IMR-90 (cell line): ENCODE results near the gene QSOX2. TPM values are rescaled to one million over a fixed set of nuclear protein-coding genes. Genes with fewer than 3 reads are reported as not detected.

Experiments used
- ATAC-seq: fragments of 200-7000 bp; cut with Tn5 transposase; 2 replicates; pipeline ENCODE4 v1.9.1; 2020; ENCODE audit warnings: low read depth, mild to moderate bottlenecking, moderate library complexity
- BruUV-seq: library from RNA; stranded (reverse); fragments of 400-500 nt; replicated peaks from 2 replicates; lab custom pipeline; 2021; lab: Mats Ljungman, UMichigan
- CTCF ChIA-PET: fragments of 300-600 bp; formaldehyde crosslinking; extraction: SDS; loops from one replicate; lab custom pipeline; 2021; ENCODE audit warnings: antibody characterized with exemption; lab: Yijun Ruan, JAX
- POLR2A ChIA-PET: fragments of 300-600 bp; sonication (Branson Sonifier 250); formaldehyde crosslinking; loops from one replicate; lab custom pipeline; 2022; ENCODE audit warnings: antibody characterized with exemption; ENCODE audit not compliant: unreplicated experiment; lab: Charles Lee
- DNase-seq: peaks from one replicate; pipeline ENCODE4 v3.0.0; 2013
- H2AFZ ChIP-seq: replicated peaks from 2 replicates; pipeline ENCODE3; 2013; ENCODE audit warnings: low read length, mild to moderate bottlenecking; ENCODE audit not compliant: poor library complexity
- H2AK5ac ChIP-seq: 2 replicates; pipeline ENCODE4 v1.6.1; 2013; ENCODE audit warnings: low read depth, low read length, inconsistent platforms
- H2AK9ac ChIP-seq: replicated peaks from 2 replicates; pipeline ENCODE3; 2013; ENCODE audit warnings: mild to moderate bottlenecking, low read depth, low read length, moderate library complexity; ENCODE audit not compliant: poor library complexity
- H2BK120ac ChIP-seq: 2 replicates; pipeline ENCODE4 v1.6.1; 2013; ENCODE audit warnings: low read depth, low read length, inconsistent platforms
- H2BK15ac ChIP-seq: 3 replicates; pipeline ENCODE4 v1.6.1; 2013; ENCODE audit warnings: low read depth, low read length, inconsistent platforms
- H2BK20ac ChIP-seq: 2 replicates; pipeline ENCODE4 v1.6.1; 2013; ENCODE audit warnings: low read depth, mild to moderate bottlenecking, inconsistent platforms, low read length, moderate library complexity
- H2BK5ac ChIP-seq: 2 replicates; pipeline ENCODE4 v1.6.1; 2013; ENCODE audit warnings: mild to moderate bottlenecking, low read depth, low read length, inconsistent platforms; ENCODE audit not compliant: poor library complexity, severe bottlenecking
- H3K14ac ChIP-seq: replicated peaks from 2 replicates; pipeline ENCODE4 v1.6.1; 2013; ENCODE audit warnings: low read depth, low read length, inconsistent platforms
- H3K18ac ChIP-seq: 2 replicates; pipeline ENCODE4 v1.6.1; 2013; ENCODE audit warnings: low read depth, low read length, control low read depth
- H3K23ac ChIP-seq: 2 replicates; pipeline ENCODE4 v1.6.1; 2013; ENCODE audit warnings: low read depth, low read length, inconsistent platforms
- H3K27ac ChIP-seq: 2 replicates; pipeline ENCODE4 v1.5.1; 2013; ENCODE audit warnings: mild to moderate bottlenecking, control low read depth, low read length; ENCODE audit not compliant: insufficient read depth
- H3K27me3 ChIP-seq: 2 replicates; pipeline ENCODE4 v1.6.1; 2013; ENCODE audit warnings: low read length; ENCODE audit not compliant: control insufficient read depth, insufficient read depth
- H3K36me3 ChIP-seq: 2 replicates; pipeline ENCODE4 v1.6.1; 2013; ENCODE audit warnings: low read length, mixed read lengths; ENCODE audit not compliant: control insufficient read depth, insufficient read depth
- H3K4ac ChIP-seq: 2 replicates; pipeline ENCODE4 v1.6.1; 2013; ENCODE audit warnings: low read depth, low read length, inconsistent platforms
- H3K4me1 ChIP-seq: 2 replicates; pipeline ENCODE4 v1.6.1; 2013; ENCODE audit warnings: low read length, mixed read lengths; ENCODE audit not compliant: control insufficient read depth, insufficient read depth
- H3K4me2 ChIP-seq: 2 replicates; pipeline ENCODE4 v1.6.1; 2013; ENCODE audit warnings: low read depth, mild to moderate bottlenecking, control low read depth, low read length, moderate library complexity
- H3K4me3 ChIP-seq: 2 replicates; pipeline ENCODE4 v1.5.1; 2013; ENCODE audit warnings: low read depth, mild to moderate bottlenecking, control low read depth, low read length, moderate library complexity; ENCODE audit not compliant: insufficient read depth
- H3K56ac ChIP-seq: 2 replicates; pipeline ENCODE4 v1.6.1; 2013; ENCODE audit warnings: low read length, inconsistent platforms; ENCODE audit not compliant: insufficient read depth; ENCODE audit errors: extremely low read depth
- H3K79me1 ChIP-seq, 2 experiments: 2 replicates each; pipeline ENCODE4 v1.6.1; 2013; ENCODE audit warnings: low read length in 2 of 2, inconsistent platforms in 1 of 2, low read depth in 1 of 2
- H3K9ac ChIP-seq: 2 replicates; pipeline ENCODE4 v1.6.1; 2013; ENCODE audit warnings: low read depth, low read length, control low read depth
- H3K9me1 ChIP-seq: 2 replicates; pipeline ENCODE4 v1.6.1; 2013; ENCODE audit warnings: low read length, inconsistent platforms; ENCODE audit not compliant: insufficient read depth
- H3K9me3 ChIP-seq: 2 replicates; pipeline ENCODE4 v1.6.1; 2013; ENCODE audit warnings: low read length; ENCODE audit not compliant: control insufficient read depth, insufficient read depth
- H4K20me1 ChIP-seq: 2 replicates; pipeline ENCODE4 v1.6.1; 2013; ENCODE audit warnings: low read length, inconsistent platforms; ENCODE audit not compliant: insufficient read depth
- H4K5ac ChIP-seq: 2 replicates; pipeline ENCODE4 v1.6.1; 2013; ENCODE audit warnings: mild to moderate bottlenecking, low read depth, low read length, control low read depth
- H4K8ac ChIP-seq, 2 experiments: 2 replicates each; pipeline ENCODE4 v1.6.1; 2013; ENCODE audit warnings: low read depth in 2 of 2, low read length in 2 of 2, control low read depth in 1 of 2, inconsistent platforms in 1 of 2
- H4K91ac ChIP-seq: 2 replicates; pipeline ENCODE4 v1.6.1; 2013; ENCODE audit warnings: low read depth, low read length, inconsistent platforms; ENCODE audit not compliant: insufficient read depth
- BHLHE40 ChIP-seq: fragments of 150-350 bp; IDR thresholded peaks from 2 replicates; pipeline ENCODE4 v1.6.1; 2016; ENCODE audit warnings: mild to moderate bottlenecking, low read depth, low read length
- CEBPB ChIP-seq: IDR thresholded peaks from 2 replicates; pipeline ENCODE4 v1.6.1; 2012; ENCODE audit warnings: low read depth, low read length, improper control_type of control experiment
- CHD1 ChIP-seq: IDR thresholded peaks from 2 replicates; pipeline ENCODE4 v1.6.1; 2012; ENCODE audit warnings: low read depth, low read length, improper control_type of control experiment
- CTCF ChIP-seq: conservative IDR thresholded peaks from 2 replicates; pipeline ENCODE4 v1.5.1; 2012; ENCODE audit warnings: mild to moderate bottlenecking, low read depth, low read length, improper control_type of control experiment
- ELK1 ChIP-seq: fragments of 150-350 bp; IDR thresholded peaks from 2 replicates; pipeline ENCODE4 v1.6.1; 2016; ENCODE audit warnings: low read depth, mild to moderate bottlenecking, low read length, moderate library complexity, borderline replicate concordance
- FOS ChIP-seq: fragments of 150-350 bp; IDR thresholded peaks from 2 replicates; pipeline ENCODE4 v1.6.1; 2016; ENCODE audit warnings: low read depth, low read length
- MAFK ChIP-seq: IDR thresholded peaks from 2 replicates; pipeline ENCODE4 v1.6.1; 2012; ENCODE audit warnings: low read depth, low read length, improper control_type of control experiment
- MAZ ChIP-seq: IDR thresholded peaks from 2 replicates; pipeline ENCODE4 v1.6.1; 2012; ENCODE audit warnings: low read depth, mild to moderate bottlenecking, low read length, improper control_type of control experiment, moderate library complexity, borderline replicate concordance
- MXI1 ChIP-seq: IDR thresholded peaks from 2 replicates; pipeline ENCODE4 v1.6.1; 2012; ENCODE audit warnings: low read depth, mild to moderate bottlenecking, low read length, moderate library complexity, borderline replicate concordance
- NFE2L2 ChIP-seq: fragments of 150-350 bp; IDR thresholded peaks from 2 replicates; pipeline ENCODE4 v1.6.1; 2016; ENCODE audit warnings: low read depth, mild to moderate bottlenecking, low read length
- POLR2A ChIP-seq: IDR thresholded peaks from 2 replicates; pipeline ENCODE4 v1.6.1; 2012; ENCODE audit warnings: mild to moderate bottlenecking, low read depth, low read length
- RAD21 ChIP-seq: IDR thresholded peaks from 2 replicates; pipeline ENCODE4 v1.6.1; 2012; ENCODE audit warnings: low read length, improper control_type of control experiment
- RCOR1 ChIP-seq: IDR thresholded peaks from 2 replicates; pipeline ENCODE4 v1.6.1; 2012; ENCODE audit warnings: mild to moderate bottlenecking, low read length, improper control_type of control experiment; ENCODE audit not compliant: insufficient replicate concordance
- RFX5 ChIP-seq: IDR thresholded peaks from 2 replicates; pipeline ENCODE4 v1.8.0; 2012; ENCODE audit warnings: low read depth, mild to moderate bottlenecking, low read length, moderate library complexity
- SMC3 ChIP-seq: fragments of 150-350 bp; IDR thresholded peaks from 2 replicates; pipeline ENCODE4 v1.6.1; 2016; ENCODE audit warnings: low read depth, mild to moderate bottlenecking, antibody characterized with exemption, low read length, moderate library complexity
- USF2 ChIP-seq: fragments of 150-350 bp; IDR thresholded peaks from 2 replicates; pipeline ENCODE4 v1.6.1; 2017; ENCODE audit warnings: mild to moderate bottlenecking, antibody characterized with exemption, low read length, low read depth
- WGBS, 2 experiments: methylation state at CpG; one replicate each; pipeline versions ENCODE4 v1.1.5 to v1.1.7; 2013; ENCODE audit warnings: missing lambda C conversion rate in 2 of 2; ENCODE audit not compliant: insufficient read length in 1 of 2; ENCODE audit errors: extremely low coverage in 2 of 2; 5-methylcytosine and 5-hydroxymethylcytosine counted together
- dilution Hi-C: fragments of 300-500 bp; cut with HindIII; formaldehyde crosslinking; loops from one replicate; pipeline ENCODE4 v1.14.3; 2018; ENCODE audit warnings: low sequenced_read_pairs; ENCODE audit not compliant: unreplicated experiment
- in situ Hi-C: fragments of 300-500 bp; cut with MboI; formaldehyde crosslinking; loops from 3 replicates; pipeline ENCODE4 v1.14.3; 2019; ENCODE audit warnings: low sequenced_read_pairs, inconsistent platforms, mixed read lengths
- intact Hi-C: fragments of 100-400 bp; cut with micrococcal nuclease; formaldehyde crosslinking; loops from 2 replicates; pipeline ENCODE4 v1.10.0; 2022
- polyA plus RNA-seq, 3 experiments: library from polyadenylated mRNA; depleted of rRNA; stranded (reverse); fragments of >200 nt; gene quantifications; 2 replicates each; pipeline ENCODE4 v1.2.3, GENCODE V29; 2012; ENCODE audit warnings: low replicate concordance in 1 of 3
- total RNA-seq: library from RNA; depleted of rRNA; stranded (reverse); fragments of >200 nt; gene quantifications from 2 replicates; pipeline ENCODE4 v1.2.3, GENCODE V29; 2012

The QSOX2 gene
- total and polyA plus RNA-seq, 2 of the 4 experiments (the other 2 are of a cell fraction): 5.9 to 12.9 TPM

GRCh38 chr9:136286359-136286986 is 40.9 kb upstream of the QSOX2 start:
- H2AFZ ChIP-seq: no peak overlapping the region
- H3K9ac ChIP-seq: no peak overlapping the region
- 84% methylated on average over 10 of the region's 30 CpGs; no CpG with 5 or more reads in 1 of the 2 experiments for WGBS, 2 experiments
- TF ChIP-seq CHD1: no peak
- no peak for TF ChIP-seq RCOR1
- TF ChIP-seq RAD21: no peak
- no peak for TF ChIP-seq CTCF
- no peak for TF ChIP-seq CEBPB
- no peak for TF ChIP-seq RFX5
- no peak for TF ChIP-seq MXI1
- no peak for TF ChIP-seq MAFK
- no peak for TF ChIP-seq SMC3
- TF ChIP-seq USF2: no peak
- TF ChIP-seq POLR2A: no peak
- TF ChIP-seq MAZ: no peak
- TF ChIP-seq NFE2L2: no peak
- no peak for TF ChIP-seq FOS
- TF ChIP-seq BHLHE40: no peak
- TF ChIP-seq ELK1: no peak
- H2AK5ac ChIP-seq: no peak overlapping the region
- no peak overlapping the region for H3K14ac ChIP-seq
- BruUV-seq: no TSS peak
- ATAC-seq: no peak
- in situ Hi-C loops (no loop called here), intact Hi-C loops (no loop called here), dilution Hi-C loops (no loop called here)
- no peak overlapping the region for H3K4ac ChIP-seq
- H3K4me1 ChIP-seq: no peaks in the 10 kb centered on the region
- H3K4me2 ChIP-seq: no peak overlapping the region
- no peak overlapping the region for H4K91ac ChIP-seq
- no peak overlapping the region for H3K4me3 ChIP-seq
- H2BK120ac ChIP-seq: no peak overlapping the region
- H4K20me1 ChIP-seq: no peaks in the 10 kb centered on the region; the same call in 1 of the 2 replicates
- H3K23ac ChIP-seq: no peak overlapping the region
- no peak overlapping the region for H2AK9ac ChIP-seq
- DNase-seq: no peak
- peaks cover 22% of the 10 kb centered on the region; the same call in 1 of the 2 replicates for H3K27me3 ChIP-seq
- H2BK20ac ChIP-seq: no peak overlapping the region
- no peaks in the 10 kb centered on the region for H3K9me3 ChIP-seq
- no peak overlapping the region for H3K18ac ChIP-seq
- no peak overlapping the region for H4K5ac ChIP-seq
- no peak overlapping the region for H2BK15ac ChIP-seq
- POLR2A ChIA-PET: no interaction called here
- no peak overlapping the region for H3K56ac ChIP-seq
- CTCF ChIA-PET: no interaction called here
- no peak overlapping the region for H4K8ac ChIP-seq
- no peak overlapping the region for H2BK5ac ChIP-seq
- no peaks in the 10 kb centered on the region for H3K79me1 ChIP-seq
- H3K27ac ChIP-seq: no peak overlapping the region
- H3K36me3 ChIP-seq: no peaks in the 10 kb centered on the region
- no peaks in the 10 kb centered on the region for H3K9me1 ChIP-seq
